GM12872 (cell line): Measurements from ENCODE around the gene AIG1.

Experiments used
- TF ChIP-seq, protein P1 (sequence below): IDR thresholded peaks from 3 replicates; pipeline ENCODE4 v1.5.1; 2011; ENCODE audit warnings: low read depth, mild to moderate bottlenecking, low read length, moderate library complexity; ENCODE audit not compliant: insufficient read depth

AIG1 gene

DNA sequence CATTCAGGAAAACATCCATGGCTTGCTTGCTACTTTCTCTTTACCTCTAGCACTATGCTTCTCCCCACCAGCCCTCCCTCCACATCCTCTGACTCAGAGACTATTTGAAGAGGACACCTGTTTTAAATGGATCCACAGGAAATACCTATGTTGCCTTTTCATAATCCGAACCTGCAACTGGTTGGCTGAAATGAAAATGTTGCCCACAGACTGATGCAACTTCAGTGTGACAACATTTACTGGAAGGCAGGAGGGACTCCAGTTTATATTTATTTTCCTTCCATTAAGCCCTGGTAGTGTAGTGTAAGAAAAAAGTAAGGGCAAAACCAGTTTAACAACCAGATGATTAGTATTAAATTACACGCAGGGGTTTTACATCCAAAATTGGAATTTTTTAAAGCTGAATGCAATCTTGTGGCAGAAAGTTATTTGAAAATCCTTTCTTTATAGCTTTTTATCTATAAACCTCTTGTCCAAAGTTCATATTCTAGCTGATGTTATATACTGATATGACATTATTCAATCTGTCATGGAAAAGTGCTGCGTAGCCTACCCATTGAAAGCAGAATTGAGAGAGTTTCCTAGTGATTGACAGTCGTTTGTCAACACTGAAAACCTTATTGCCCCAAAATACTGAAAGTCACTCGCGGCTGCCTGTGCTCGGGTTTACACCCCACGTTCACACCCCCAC is 881 bp upstream of the AIG1 start:
- TF ChIP-seq, protein P1, sequence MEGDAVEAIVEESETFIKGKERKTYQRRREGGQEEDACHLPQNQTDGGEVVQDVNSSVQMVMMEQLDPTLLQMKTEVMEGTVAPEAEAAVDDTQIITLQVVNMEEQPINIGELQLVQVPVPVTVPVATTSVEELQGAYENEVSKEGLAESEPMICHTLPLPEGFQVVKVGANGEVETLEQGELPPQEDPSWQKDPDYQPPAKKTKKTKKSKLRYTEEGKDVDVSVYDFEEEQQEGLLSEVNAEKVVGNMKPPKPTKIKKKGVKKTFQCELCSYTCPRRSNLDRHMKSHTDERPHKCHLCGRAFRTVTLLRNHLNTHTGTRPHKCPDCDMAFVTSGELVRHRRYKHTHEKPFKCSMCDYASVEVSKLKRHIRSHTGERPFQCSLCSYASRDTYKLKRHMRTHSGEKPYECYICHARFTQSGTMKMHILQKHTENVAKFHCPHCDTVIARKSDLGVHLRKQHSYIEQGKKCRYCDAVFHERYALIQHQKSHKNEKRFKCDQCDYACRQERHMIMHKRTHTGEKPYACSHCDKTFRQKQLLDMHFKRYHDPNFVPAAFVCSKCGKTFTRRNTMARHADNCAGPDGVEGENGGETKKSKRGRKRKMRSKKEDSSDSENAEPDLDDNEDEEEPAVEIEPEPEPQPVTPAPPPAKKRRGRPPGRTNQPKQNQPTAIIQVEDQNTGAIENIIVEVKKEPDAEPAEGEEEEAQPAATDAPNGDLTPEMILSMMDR = no peak

DNA sequence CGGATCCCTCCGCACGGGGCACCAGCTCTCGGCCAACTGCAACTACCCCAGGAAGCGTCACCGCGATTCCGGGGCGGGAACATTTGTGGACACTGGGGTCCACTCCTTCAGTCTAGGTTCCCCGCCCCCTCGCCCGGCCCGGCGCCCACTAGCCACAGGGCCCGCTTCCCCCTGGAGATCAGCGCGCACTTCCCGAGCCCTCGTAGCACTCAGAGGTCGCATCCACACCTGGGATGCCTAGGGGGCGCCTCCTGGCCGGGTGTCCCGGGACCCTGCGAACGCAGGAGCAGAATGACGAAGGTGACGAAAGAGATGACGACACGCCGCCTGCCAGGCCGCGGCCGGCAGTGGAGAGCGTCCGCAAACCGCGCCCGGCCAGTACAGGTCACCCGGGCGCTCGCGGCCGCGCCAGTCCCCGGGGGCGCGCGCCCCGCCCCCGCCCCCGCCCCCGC is 309 bp upstream of the AIG1 start:
- TF ChIP-seq, protein P1 = peak; percentile 16; the same call in 1 of the 3 replicates

DNA sequence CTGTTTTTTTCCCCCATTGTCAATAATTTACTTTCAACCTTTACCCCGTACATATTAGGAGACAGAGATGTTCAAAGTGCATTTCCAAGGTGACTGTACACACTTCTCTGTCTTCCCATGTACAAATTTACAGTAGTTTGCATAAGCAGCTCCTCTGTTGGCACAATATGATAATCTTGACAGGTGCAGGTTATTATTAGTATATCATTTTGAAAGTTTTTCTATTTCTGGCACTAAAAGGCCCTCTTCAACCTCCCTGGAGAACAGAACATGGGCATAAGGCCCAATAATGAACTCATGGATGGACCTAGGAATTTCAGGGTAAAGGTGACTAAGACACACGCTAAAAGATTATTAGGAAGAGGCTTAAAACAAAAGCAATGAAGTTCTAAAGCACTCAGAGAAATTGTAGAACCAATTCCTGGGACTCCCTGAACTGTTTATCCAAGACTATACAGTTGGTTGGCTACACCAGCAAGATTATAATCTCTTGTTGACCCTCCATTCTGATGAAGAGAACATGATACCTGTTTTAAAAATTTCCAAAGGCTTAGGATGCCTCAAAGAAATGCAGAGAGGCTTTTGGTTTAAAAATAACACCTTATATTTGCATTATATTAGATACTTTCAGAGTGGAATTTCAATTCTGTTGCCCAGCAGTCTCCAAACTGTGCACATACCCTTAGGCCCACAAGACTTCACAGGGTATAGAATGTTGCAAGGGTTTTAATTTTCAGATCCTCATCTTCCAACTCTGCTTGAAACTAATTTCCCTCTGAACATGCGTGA is 1.1 kb downstream of the AIG1 start:
- TF ChIP-seq, protein P1 = no peak

DNA sequence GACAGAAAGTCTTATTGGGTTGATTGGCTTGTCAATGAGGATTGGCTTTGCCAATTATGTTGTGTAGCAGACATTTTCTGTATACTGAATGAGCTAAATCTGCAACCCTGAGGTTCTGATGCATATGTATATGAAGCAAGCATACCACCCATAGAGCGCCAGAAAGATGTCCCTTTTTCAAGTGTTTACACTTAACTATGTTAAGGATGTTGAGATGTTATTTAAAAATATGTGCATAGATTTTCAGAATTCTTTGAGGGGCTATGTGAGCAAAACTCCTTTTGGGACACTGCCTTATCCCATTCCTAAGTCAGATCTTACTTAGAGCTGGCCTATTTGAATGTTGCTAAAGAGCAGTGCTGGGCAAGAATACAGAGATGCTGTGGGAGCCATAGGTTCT is 1.9 kb downstream of the AIG1 start:
- TF ChIP-seq, protein P1 = no peak

DNA sequence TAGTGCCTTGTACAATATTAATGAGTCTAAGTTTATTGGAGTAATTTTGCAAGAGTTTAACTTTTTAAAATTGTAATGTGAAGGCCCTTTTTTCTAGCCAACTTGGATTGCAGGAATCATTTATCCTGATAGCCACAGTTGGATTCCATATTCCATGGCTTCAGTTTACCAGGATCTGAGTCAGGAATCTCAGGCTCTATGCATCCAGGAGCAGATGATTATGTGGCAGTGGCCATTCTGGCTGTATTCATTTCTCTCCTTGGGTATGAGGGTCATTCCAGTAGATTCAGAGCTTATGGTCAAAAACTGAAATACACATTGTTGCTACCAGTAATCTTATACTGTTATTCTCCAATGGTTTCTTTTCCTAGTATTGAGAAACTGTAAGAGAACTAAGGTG is 2.9 kb downstream of the AIG1 start:
- TF ChIP-seq, protein P1 = no peak

DNA sequence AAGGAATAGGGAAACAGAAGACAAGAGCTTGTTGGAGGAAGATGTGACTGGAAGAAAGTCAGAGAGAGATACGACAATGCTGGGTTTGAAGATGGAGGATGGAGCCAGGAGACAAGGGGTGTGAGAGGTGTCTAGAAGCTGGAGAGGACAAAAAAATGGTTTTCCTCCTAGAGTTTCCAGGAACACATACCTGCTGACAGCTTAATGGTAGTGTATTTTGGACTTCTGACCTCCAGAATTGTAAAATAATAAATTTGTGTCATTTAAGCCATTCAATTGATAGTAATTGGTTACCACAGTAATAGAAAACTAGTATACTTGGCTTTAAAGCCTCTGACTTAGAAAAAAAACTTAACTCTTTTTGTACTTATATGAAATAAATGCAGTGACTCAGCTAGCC is 3.6 kb downstream of the AIG1 start:
- TF ChIP-seq, protein P1 = no peak

DNA sequence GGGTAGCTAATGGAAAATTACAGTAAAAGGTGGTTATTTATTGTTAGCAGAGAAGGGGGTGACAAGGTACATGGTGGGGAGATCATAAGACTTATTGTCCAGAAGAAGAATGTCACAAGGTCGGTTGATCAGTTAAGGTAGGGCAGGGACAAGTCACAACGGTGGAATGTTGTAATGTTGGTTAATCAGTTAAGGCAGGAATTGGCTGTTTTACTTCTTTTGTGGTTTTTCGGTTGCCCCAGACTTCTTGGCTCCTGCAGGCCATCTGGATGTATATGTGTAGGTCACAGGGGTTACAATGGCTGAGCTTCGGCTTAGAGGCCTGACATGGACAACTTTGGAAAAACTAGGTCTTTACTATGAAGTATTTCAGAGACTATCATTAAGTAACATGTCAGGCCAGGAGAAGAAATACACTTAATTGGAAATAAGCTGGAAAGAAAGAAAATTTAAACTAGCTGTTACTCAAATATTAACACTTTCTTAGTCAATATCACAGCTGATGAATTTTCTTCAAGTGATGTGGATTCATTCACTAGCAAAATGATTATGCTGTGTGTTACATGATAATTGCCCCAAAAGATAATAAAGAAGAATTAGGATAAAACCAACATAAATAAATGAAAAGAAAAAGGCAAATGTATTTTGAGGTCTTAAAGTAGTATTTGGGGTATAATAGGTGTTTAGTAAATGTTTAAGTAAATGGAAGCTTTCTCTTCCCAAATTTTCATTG is 4.4 kb downstream of the AIG1 start:
- TF ChIP-seq, protein P1 = no peak
